ENCODE data around the gene MED17.
A peak's percentile ranks its signal among the peaks of the same experiment; 100 is the strongest.

The MED17 gene

GRCh38 chr11:93849751-93850593 is 65.9 kb downstream of the MED17 start:
- peak in 2 of 3 experiments; percentile 86 to 91 for DNase-seq

GRCh38 chr11:93850594-93851018 is 66.5 kb downstream of the MED17 start, which contains the start of gene VSTM5:
TSS of gene VSTM5 (minus strand) at chr11:93850618. CDS start at chr11:93850502, 116 bp downstream.
- DNase-seq, result no peak

GRCh38 chr11:93852242-93852641 is 68.2 kb downstream of the MED17 start:
- no peak for DNase-seq

GRCh38 chr11:93857413-93858120 is 73.5 kb downstream of the MED17 start:
- DNase-seq, result peak in 1 of 3 experiments; percentile 54

- DNase-seq, result no peak
Measured at GRCh38 chr11:93858121-93858775, 74.2 kb downstream of the MED17 start.

- DNase-seq, result no peak
Measured at GRCh38 chr11:93861808-93862207, 77.7 kb downstream of the MED17 start.
